AG04449 (cell line): ENCODE results near the gene SERP2.

ENCODE experiments used
- CTCF ChIA-PET: fragments of 350-600 bp; formaldehyde crosslinking; extraction: SDS; loops from one replicate; lab custom pipeline; 2021; ENCODE audit warnings: antibody characterized with exemption; lab: Yijun Ruan, JAX
- POLR2A ChIA-PET: fragments of 400-600, 350-600 bp; formaldehyde crosslinking; extraction: SDS; loops from one replicate; lab custom pipeline; 2020; ENCODE audit warnings: antibody characterized with exemption, inconsistent platforms; lab: Yijun Ruan, JAX
- DNase-seq: peaks from one replicate; pipeline ENCODE4 v3.0.0-alpha.2; 2010; ENCODE audit warnings: low read depth, low spot score
- H3K4me3 ChIP-seq: 2 replicates; pipeline ENCODE4 v1.5.1; 2011; ENCODE audit warnings: low read depth, mild to moderate bottlenecking, control low read depth, low read length
- CTCF ChIP-seq: IDR thresholded peaks from one replicate; pipeline ENCODE4 v1.5.1; 2011; ENCODE audit warnings: mild to moderate bottlenecking, moderate library complexity, low read length, control low read depth, inconsistent platforms; ENCODE audit not compliant: insufficient read depth; ENCODE audit errors: missing control alignments

The SERP2 gene

GRCh38 chr13:44437356-44438233 lies 64.0 kb downstream of the SERP2 start:
- POLR2A ChIA-PET = interaction anchor here (0.9 to 1.1 kb wide), 5 partner anchors 23 to 297 kb away, joined by 3 to 6 read pairs (median 4); no protein-coding TSS in a partner anchor
- CTCF ChIA-PET = interaction anchor here (0.7 to 19.6 kb wide), 27 partner anchors 11 to 538 kb away, joined by 3 to 242 read pairs (median 5); no protein-coding TSS in a partner anchor
- no peak for TF ChIP-seq CTCF
- H3K4me3 ChIP-seq = peak overlapping the region; percentile 56
- peak; percentile 4 for DNase-seq

GRCh38 chr13:44438234-44438579 lies 64.6 kb downstream of the SERP2 start:
- DNase-seq = no peak
- no peak overlapping the region for H3K4me3 ChIP-seq
- CTCF ChIA-PET = interaction anchor here (0.9 to 19.6 kb wide), 22 partner anchors 11 to 538 kb away, joined by 3 to 242 read pairs (median 6); no protein-coding TSS in a partner anchor
- no peak for TF ChIP-seq CTCF
- POLR2A ChIA-PET = no interaction called here

- CTCF ChIA-PET = interaction anchor here (1.0 to 19.6 kb wide), 10 partner anchors 12 to 533 kb away, joined by 3 to 242 read pairs (median 12); no protein-coding TSS in a partner anchor
- H3K4me3 ChIP-seq = no peak overlapping the region
- POLR2A ChIA-PET = no interaction called here
- DNase-seq = no peak
- no peak for TF ChIP-seq CTCF
Measured at GRCh38 chr13:44439452-44440024, 65.9 kb downstream of the SERP2 start.

GRCh38 chr13:44440046-44440608 lies 66.5 kb downstream of the SERP2 start:
- ChIA-PET POLR2A (no interaction called here), CTCF (interaction anchor here (0.7 to 19.6 kb wide), 8 partner anchors 11 to 534 kb away, joined by 3 to 242 read pairs (median 4); no protein-coding TSS in a partner anchor)
- no peak for TF ChIP-seq CTCF
- no peak overlapping the region for H3K4me3 ChIP-seq
- DNase-seq = no peak
